ENCODE data around the gene KCTD16. TPM values are rescaled to one million over a fixed set of nuclear protein-coding genes. Genes with fewer than 3 reads are reported as not detected.

Gene KCTD16
- total RNA-seq, 6 experiments from 2014 or later, result under 0.01 to 0.02 (median 0.02) TPM; not detected in 3

DNA sequence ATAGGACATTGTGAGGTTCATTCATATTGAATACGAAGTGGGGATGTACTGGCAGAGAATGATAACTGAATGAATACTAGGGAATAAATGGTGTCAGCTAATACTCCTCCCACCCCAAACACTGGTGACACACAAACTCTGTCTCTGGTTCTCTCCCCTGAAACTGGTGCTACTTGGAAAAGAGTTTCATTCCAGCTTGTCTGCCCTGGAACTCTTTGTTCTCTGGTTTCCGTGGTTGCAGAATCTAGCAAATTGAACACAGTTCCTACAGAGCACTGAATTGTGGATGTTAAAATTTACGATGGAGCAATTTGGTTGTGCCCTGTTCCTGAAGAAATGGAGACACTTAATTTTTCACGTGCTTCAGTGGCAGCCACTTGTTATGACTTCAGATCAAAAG lies 181.7 kb downstream of the KCTD16 start:
- Histone ChIP-seq H3K9me3 (no peaks in the 10 kb centered on the region), H3K4me3 (no peak overlapping the region), H3K27me3 (no peaks in the 10 kb centered on the region), H3K4me1 (no peaks in the 10 kb centered on the region), H3K36me3 (no peaks in the 10 kb centered on the region), H3K27ac (no peak overlapping the region)
- DNase-seq (no peak), ATAC-seq (no peak)
- TF ChIP-seq, protein P1, sequence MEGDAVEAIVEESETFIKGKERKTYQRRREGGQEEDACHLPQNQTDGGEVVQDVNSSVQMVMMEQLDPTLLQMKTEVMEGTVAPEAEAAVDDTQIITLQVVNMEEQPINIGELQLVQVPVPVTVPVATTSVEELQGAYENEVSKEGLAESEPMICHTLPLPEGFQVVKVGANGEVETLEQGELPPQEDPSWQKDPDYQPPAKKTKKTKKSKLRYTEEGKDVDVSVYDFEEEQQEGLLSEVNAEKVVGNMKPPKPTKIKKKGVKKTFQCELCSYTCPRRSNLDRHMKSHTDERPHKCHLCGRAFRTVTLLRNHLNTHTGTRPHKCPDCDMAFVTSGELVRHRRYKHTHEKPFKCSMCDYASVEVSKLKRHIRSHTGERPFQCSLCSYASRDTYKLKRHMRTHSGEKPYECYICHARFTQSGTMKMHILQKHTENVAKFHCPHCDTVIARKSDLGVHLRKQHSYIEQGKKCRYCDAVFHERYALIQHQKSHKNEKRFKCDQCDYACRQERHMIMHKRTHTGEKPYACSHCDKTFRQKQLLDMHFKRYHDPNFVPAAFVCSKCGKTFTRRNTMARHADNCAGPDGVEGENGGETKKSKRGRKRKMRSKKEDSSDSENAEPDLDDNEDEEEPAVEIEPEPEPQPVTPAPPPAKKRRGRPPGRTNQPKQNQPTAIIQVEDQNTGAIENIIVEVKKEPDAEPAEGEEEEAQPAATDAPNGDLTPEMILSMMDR (IDR thresholded peaks at IDR 0.05), result no peak
- no peak for TF ChIP-seq POLR2A (IDR thresholded peaks at IDR 0.05)
- intact Hi-C loops (cut with DNase I), result no loop called here
- WGBS (ENCODE audit: insufficient coverage, low coverage, low lambda C conversion rate, missing lambda C conversion rate), result 77% methylated on average over 4 of the region's 4 CpGs

DNA sequence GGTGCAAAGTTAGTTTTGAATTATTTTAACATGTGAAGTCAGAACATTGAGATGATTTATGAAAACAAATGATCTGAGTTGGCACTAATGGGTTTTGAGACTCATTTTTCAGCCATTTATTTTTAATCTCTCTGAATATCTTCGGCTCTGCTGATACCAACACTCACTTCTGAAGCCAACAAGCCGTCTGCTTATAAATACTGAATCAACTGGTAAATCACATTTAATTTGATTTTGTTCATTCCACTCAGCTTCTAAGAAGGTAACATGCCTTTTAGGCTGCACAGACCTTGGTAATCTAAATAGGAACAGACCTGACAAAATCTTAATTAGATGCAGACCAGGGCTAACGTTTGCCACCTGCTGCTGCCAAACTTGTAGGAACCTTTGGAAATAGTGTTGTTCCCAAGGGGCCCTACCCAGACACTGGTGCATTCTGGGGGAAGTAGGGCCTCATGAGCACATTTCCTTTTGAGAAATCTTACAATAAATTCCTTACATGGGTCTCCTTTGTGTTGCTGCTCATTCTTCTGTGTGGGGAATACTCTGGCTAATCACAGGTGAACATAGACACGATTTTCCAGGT lies 182.2 kb downstream of the KCTD16 start:
- Histone ChIP-seq H3K4me1 (no peaks in the 10 kb centered on the region), H3K27me3 (no peaks in the 10 kb centered on the region), H3K27ac (no peak overlapping the region), H3K9me3 (no peaks in the 10 kb centered on the region), H3K4me3 (no peak overlapping the region), H3K36me3 (no peaks in the 10 kb centered on the region)
- intact Hi-C loops (cut with DNase I), result no loop called here
- TF ChIP-seq, protein P1 (IDR thresholded peaks at IDR 0.05), result no peak
- TF ChIP-seq POLR2A (IDR thresholded peaks at IDR 0.05), result no peak
- WGBS (ENCODE audit: insufficient coverage, low coverage, low lambda C conversion rate, missing lambda C conversion rate), result 48% methylated on average over 4 of the region's 4 CpGs
- DNase-seq (no peak), ATAC-seq (no peak)

GRCh38 chr5:144356489-144356888 lies 185.8 kb downstream of the KCTD16 start:
- 67% methylated on average over 1 of the region's 1 CpG for WGBS (ENCODE audit: insufficient coverage, low coverage, low lambda C conversion rate, missing lambda C conversion rate)
- Histone ChIP-seq H3K27ac (no peak overlapping the region), H3K4me3 (no peak overlapping the region), H3K27me3 (no peaks in the 10 kb centered on the region), H3K9me3 (no peaks in the 10 kb centered on the region), H3K36me3 (no peaks in the 10 kb centered on the region), H3K4me1 (no peaks in the 10 kb centered on the region)
- ATAC-seq (no peak), DNase-seq (no peak)
- intact Hi-C loops (cut with DNase I), result no loop called here
- no peak for TF ChIP-seq POLR2A (IDR thresholded peaks at IDR 0.05)
- TF ChIP-seq, protein P1 (IDR thresholded peaks at IDR 0.05), result no peak

DNA sequence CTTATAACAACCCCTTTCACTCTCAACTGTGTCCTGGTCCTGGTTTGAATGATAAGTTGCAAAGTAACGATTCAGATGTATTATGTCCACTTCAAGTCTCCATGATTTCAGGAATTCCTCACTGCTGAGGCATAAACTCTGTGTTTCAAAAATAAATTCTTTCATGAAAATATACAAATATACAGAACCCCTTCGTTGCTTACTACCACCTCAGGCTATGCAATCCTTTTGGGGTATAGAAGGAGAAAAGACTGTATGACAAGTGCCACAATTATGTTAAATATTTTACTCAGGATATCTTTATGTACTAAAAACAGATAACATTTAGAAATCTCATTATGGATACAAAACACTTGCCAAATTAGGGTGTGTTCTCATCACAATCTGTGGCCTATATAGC lies 190.7 kb downstream of the KCTD16 start:
- no peak overlapping the region for H3K4me3 ChIP-seq
- intact Hi-C loops (cut with DNase I), result no loop called here
- H3K36me3 ChIP-seq, result no peaks in the 10 kb centered on the region
- ATAC-seq (no peak), DNase-seq (no peak)
- TF ChIP-seq, protein P1 (IDR thresholded peaks at IDR 0.05), result no peak
- no peak for TF ChIP-seq POLR2A (IDR thresholded peaks at IDR 0.05)
- WGBS (ENCODE audit: insufficient coverage, low coverage, low lambda C conversion rate, missing lambda C conversion rate), result 70% methylated on average over 2 of the region's 2 CpGs
- H3K27me3 ChIP-seq, result no peaks in the 10 kb centered on the region
- no peak overlapping the region for H3K27ac ChIP-seq
- H3K9me3 ChIP-seq, result no peaks in the 10 kb centered on the region
- no peaks in the 10 kb centered on the region for H3K4me1 ChIP-seq

DNA sequence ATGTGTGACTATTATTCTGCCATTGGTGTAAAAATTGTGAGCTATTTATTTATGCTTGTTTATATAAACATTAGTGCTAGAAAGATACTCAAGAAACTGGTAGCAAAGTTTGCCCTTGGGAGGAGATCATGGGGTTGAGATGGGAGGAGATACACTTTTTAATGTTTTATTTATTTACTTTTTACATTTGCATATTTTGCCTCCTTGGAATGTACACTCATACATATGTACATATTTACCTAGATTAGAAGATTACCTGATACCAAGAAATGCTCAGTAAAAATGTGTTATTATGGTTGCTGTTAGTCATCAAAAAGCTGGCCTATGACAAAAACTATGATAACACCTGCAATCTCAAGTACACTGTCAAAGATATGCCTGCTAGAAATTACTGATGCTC lies 195.2 kb downstream of the KCTD16 start:
- H3K27ac ChIP-seq, result no peak overlapping the region
- H3K36me3 ChIP-seq, result no peaks in the 10 kb centered on the region
- H3K27me3 ChIP-seq, result no peaks in the 10 kb centered on the region
- intact Hi-C loops (cut with DNase I), result no loop called here
- H3K4me1 ChIP-seq, result peaks cover 0 to 6% (median 0%) of the 10 kb centered on the region in 4 donors
- DNase-seq, result no peak
- ATAC-seq, result no peak
- no peaks in the 10 kb centered on the region for H3K9me3 ChIP-seq
- H3K4me3 ChIP-seq, result no peak overlapping the region
- TF ChIP-seq, protein P1 (IDR thresholded peaks at IDR 0.05), result no peak
- no peak for TF ChIP-seq POLR2A (IDR thresholded peaks at IDR 0.05)

Data from right lobe of liver (tissue), 6 donors.